Measurements from ENCODE around the gene LIX1.
A peak's percentile ranks its signal among the peaks of the same experiment; 100 is the strongest.

The LIX1 gene

DNA sequence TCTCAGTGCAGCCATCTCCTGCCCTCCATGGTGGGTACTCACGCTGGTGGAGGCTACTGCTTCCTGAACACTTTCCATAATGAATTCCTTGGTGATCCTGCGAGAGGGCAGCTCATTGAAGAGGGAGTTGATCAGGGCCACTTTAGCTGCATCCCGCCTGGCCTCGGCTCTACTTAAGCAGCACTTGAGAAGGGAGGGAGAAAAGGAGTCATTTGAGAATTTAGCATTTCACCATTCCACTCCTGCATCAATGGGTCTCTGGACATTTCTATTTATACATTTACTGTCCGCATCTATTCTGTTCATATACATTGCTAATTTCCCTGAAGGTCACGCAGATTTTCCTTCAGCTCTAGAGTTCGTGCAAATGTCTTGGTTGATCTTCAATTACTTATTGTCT is 35.1 kb downstream of the LIX1 start:
- no peak for DNase-seq
- H3K4me1 Mint-ChIP-seq, result peaks cover 5% of the 10 kb centered on the region
- H3K9me3 Mint-ChIP-seq, result no peaks in the 10 kb centered on the region
- peaks cover 30% of the 10 kb centered on the region for H3K27me3 Mint-ChIP-seq
- no peak overlapping the region for H3K4me3 Mint-ChIP-seq
- CTCF ChIA-PET, result interaction anchor here (0.6 to 1.3 kb wide), 3 partner anchors 35 to 702 kb away, joined by 3 to 4 read pairs (median 3); partner anchors contain the start of gene LIX1
- no peaks in the 10 kb centered on the region for H3K36me3 Mint-ChIP-seq
- H3K27ac Mint-ChIP-seq, result no peak overlapping the region

DNA sequence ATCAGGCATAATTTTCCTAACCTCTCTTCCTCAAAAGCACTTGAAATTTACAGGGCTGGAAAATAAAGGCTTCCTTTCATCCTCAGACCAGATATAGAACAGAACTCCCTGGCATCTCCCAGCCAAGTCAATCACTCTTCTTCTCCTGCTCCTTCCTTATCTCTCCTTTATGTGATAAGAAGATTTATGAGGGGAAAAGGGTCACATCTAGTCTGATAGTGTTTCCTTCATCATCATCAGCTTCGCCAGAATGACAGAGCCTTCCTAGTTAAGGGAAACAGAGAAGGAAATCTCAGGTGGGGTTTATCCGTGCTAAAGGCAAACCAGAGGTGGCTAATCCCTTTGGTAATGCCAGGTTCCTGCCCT is 36.2 kb downstream of the LIX1 start:
- Mint-ChIP-seq H3K4me3 (no peak overlapping the region), H3K27me3 (peaks cover 30% of the 10 kb centered on the region), H3K4me1 (no peaks in the 10 kb centered on the region), H3K9me3 (no peaks in the 10 kb centered on the region), H3K36me3 (no peaks in the 10 kb centered on the region), H3K27ac (no peak overlapping the region)
- no peak for DNase-seq
- CTCF ChIA-PET, result no interaction called here

DNA sequence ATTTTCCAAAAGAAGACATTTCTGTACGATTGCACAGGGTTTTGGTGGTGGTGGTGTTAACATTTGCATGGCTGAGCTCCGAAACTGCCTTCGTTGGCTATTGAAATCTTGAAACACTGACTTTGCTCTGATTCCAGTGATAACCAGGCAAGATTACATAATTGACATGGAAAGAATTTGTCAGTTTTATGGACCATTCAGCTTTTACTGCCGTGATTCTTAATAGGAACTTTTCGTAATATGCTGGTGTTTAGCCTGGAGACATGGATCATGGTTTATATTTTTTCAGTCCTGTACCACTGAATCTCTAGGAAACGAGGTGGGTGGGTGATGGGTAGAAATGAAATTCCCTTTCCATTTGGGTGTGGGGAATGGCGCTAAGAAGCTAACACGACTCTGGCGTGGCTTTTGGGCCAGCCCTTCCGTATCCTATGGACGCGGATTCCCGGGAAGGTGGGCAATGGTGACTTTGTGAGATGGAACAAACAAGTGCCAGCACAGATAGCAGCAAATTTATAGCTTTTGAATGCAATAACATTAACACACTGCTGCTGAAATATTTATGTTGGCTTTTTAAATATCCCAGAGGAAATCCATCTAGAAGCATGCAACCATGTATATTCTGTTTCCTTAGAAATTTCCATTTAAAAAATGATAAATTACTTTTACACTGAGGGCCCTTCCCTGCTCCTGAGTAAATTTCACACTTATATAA is 36.8 kb downstream of the LIX1 start:
- Mint-ChIP-seq H3K27me3 (peaks cover 33% of the 10 kb centered on the region), H3K4me3 (no peak overlapping the region), H3K27ac (no peak overlapping the region), H3K9me3 (no peaks in the 10 kb centered on the region), H3K36me3 (no peaks in the 10 kb centered on the region), H3K4me1 (no peaks in the 10 kb centered on the region)
- no peak for DNase-seq
- CTCF ChIA-PET, result no interaction called here

DNA sequence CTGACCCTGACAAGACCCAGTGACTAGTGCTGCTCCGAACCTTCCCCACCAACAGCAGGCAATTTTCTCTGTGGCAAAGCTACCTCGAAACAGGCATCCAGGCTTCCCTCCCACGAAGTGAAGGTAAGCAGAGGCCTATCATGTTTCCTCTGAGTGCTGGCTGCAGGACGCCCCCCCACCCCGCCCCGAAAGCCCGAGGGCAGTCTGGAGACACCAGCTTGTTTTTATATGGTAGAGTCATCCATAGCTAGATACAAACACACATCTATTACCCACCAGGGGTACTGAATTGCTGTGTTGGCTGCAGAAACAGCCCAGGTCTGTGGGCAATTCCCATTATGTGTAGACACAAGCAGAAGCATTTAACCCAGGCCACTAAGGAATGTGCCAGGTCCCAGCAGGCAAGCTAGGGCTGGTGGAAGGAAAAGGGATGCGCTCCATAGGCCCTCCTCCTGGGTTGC is 40.4 kb downstream of the LIX1 start:
- CTCF ChIA-PET, result no interaction called here
- no peaks in the 10 kb centered on the region for H3K4me1 Mint-ChIP-seq
- H3K9me3 Mint-ChIP-seq, result no peaks in the 10 kb centered on the region
- peaks cover 31% of the 10 kb centered on the region for H3K27me3 Mint-ChIP-seq
- H3K36me3 Mint-ChIP-seq, result no peaks in the 10 kb centered on the region
- no peak for DNase-seq
- H3K4me3 Mint-ChIP-seq, result no peak overlapping the region
- H3K27ac Mint-ChIP-seq, result no peak overlapping the region

DNA sequence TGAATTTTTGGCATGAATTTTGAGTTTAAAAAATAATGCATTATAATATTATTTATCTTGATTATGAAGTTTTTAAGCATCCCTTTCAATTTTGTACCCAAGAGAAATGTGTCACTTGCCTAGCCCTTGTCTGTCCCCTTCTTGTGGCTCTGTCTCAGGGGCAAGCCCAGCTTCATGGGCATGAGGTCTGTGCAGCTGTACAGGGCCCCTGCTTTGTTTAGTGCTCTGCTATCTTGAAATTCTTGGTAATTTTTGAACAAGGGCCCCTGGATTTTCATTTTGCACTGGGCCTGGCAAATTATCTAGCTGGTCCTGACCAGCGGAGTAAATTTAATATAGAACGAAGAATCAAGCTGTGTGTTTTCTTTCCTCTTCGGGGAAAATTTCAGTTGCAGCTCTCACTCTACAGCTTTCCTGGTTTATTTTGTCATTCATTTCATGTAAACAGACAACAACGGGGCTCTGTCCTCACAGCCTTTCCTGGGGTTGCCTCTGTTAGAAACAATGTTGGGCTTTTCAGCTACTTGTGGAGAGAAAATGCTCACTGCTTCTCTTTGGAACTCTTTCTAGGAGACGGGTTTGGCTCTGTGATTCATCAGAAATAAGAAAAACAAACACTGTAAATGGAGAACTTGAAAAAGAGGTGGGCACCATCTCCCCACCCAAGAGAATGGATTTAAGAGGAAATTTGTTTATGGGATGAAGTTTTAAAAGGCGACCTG is 41.1 kb downstream of the LIX1 start:
- H3K27me3 Mint-ChIP-seq, result peaks cover 31% of the 10 kb centered on the region
- H3K9me3 Mint-ChIP-seq, result no peaks in the 10 kb centered on the region

DNA sequence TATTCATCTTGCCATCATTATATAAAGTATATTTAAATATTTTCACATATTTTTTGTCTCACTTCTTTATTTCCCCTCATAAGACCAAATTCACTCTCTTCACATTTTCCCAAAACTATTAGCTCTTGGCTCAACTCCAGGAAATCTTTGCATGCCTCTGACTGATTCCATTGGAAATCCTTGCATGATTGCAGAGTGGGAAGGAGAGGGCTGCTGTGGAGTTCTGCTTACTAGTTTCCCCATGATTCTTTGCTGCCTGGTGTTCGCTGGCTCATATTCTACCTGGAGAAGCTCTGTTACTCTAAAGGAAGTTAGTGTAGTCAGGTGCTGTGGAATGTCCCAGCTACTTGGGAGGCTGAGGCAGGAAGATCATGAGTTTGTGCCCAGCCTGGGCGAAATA is 41.9 kb downstream of the LIX1 start:
- DNase-seq, result no peak
- Mint-ChIP-seq H3K27ac (no peak overlapping the region), H3K4me1 (peaks cover 12% of the 10 kb centered on the region), H3K27me3 (peaks cover 27% of the 10 kb centered on the region), H3K36me3 (no peaks in the 10 kb centered on the region), H3K4me3 (no peak overlapping the region), H3K9me3 (no peaks in the 10 kb centered on the region)
- CTCF ChIA-PET, result no interaction called here

More for the DNA sequence above, 41.1 kb downstream of the LIX1 start:
- CTCF ChIA-PET, result no interaction called here
- no peaks in the 10 kb centered on the region for H3K36me3 Mint-ChIP-seq
- no peak overlapping the region for H3K4me3 Mint-ChIP-seq
- no peak for DNase-seq
- H3K4me1 Mint-ChIP-seq, result peaks cover 4% of the 10 kb centered on the region
- H3K27ac Mint-ChIP-seq, result no peak overlapping the region

DNA sequence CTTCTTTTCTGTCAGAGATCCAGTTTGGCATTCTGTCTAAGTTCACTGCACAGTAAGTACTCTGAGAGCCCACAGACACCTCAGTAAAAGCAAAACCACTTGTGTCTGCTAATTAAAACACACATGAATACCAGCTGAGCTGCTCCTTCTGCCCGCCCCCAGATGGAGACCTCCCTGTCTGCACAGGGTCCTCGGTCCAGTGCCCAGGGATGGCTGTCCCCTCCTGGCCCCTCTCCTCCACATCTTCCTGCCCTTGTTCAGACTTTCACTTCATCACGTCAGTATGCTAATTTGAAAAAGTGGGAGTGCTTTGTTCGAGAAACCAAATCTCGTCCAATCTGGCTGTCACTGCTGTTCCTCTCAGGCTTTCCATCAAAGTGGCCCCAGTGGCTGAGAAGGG is 43.5 kb downstream of the LIX1 start:
- CTCF ChIA-PET, result no interaction called here
- no peak overlapping the region for H3K27ac Mint-ChIP-seq
- H3K4me1 Mint-ChIP-seq, result peaks cover 25% of the 10 kb centered on the region
- H3K4me3 Mint-ChIP-seq, result no peak overlapping the region
- DNase-seq, result no peak
- no peaks in the 10 kb centered on the region for H3K9me3 Mint-ChIP-seq
- peaks cover 24% of the 10 kb centered on the region for H3K27me3 Mint-ChIP-seq
- H3K36me3 Mint-ChIP-seq, result peaks cover 3% of the 10 kb centered on the region

DNA sequence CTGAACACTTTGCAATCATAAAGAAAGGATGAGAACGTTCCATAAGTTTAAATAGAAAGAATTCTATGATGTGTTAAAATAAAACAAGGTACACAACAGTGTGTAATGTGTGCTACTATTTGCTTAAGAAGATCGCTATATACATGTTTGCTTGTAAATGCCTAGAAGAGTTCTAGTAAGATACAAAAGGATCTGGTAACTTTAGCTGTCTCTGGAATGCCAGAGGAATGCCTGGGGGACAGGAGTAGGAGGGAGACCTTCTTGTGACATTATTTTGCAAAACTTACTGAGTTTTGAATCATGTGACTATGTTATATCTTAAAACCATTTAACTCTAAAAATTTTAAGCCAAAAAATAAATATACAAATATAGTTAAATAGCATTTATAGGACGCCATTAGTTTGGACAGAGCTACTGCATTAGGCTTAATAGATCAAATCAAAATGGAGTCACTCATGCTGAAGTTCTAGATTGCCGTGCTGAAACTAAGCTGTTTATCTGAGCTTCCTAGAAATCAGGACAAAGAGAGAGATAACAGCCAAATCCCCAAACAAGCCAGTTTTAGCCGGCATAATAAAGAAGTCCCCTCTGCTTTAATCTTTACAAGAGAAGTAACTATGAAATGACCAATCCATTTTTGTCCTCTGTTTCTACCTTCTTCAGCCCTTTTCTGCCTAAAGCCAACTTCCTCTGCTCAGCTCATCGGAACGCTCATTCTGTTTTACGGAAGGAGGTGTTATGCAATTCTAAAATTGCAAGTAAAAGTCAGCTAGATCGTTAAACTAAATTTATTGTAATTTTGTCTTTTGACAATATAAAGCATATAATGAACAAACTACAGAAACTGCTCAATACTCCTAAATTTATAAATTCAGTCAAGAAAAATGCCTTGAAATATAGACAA is 44.8 kb downstream of the LIX1 start:
- no peak overlapping the region for H3K4me3 Mint-ChIP-seq
- no peaks in the 10 kb centered on the region for H3K9me3 Mint-ChIP-seq
- CTCF ChIA-PET, result no interaction called here
- H3K27ac Mint-ChIP-seq, result no peak overlapping the region
- H3K36me3 Mint-ChIP-seq, result peaks cover 3% of the 10 kb centered on the region
- no peak for DNase-seq
- H3K4me1 Mint-ChIP-seq, result peaks cover 25% of the 10 kb centered on the region
- H3K27me3 Mint-ChIP-seq, result peaks cover 17% of the 10 kb centered on the region

DNA sequence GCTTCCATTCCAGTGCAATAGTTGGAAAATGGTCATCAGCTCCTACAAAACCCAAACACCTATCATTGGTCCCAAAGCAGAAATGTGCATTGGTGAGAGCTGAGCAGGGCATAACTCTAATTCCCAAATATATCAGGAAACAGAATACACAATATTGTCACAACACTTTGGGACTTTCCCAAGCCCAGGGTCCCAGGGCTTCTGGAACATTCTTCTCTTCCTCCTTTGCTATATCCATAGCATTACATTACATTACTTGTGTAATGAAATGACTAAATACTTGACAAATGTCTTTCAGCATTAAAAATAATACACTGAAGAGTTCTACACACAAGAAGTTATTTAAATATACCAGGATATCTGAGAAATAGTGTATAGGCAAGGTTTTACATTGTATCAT is 45.6 kb downstream of the LIX1 start:
- no peaks in the 10 kb centered on the region for H3K9me3 Mint-ChIP-seq
- H3K27ac Mint-ChIP-seq, result no peak overlapping the region
- CTCF ChIA-PET, result interaction anchor here (1.0 kb wide), 1 partner anchor 67 kb away, joined by 3 read pairs; no protein-coding TSS in a partner anchor
- peaks cover 17% of the 10 kb centered on the region for H3K27me3 Mint-ChIP-seq
- peaks cover 25% of the 10 kb centered on the region for H3K4me1 Mint-ChIP-seq
- peaks cover 3% of the 10 kb centered on the region for H3K36me3 Mint-ChIP-seq
- DNase-seq, result no peak
- H3K4me3 Mint-ChIP-seq, result no peak overlapping the region

DNA sequence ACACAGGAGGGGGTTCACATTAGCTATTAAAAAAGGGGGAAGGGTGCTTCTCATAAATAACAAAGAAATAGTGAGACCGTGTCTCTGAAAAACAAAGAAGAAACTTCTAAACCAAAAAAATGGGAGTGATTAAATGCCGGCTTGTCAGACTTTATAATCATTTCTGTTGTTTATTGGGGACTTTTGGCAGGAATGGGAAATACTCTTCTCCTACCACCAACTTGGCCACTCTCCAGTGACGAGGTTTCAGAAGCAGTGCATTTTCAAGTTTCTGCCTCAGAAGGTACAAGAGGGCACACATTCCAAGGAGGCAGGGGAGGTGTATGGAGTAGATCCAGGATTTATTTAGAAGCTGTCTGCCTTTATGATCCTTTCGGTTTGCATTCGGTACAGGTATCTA is 46.2 kb downstream of the LIX1 start:
- Mint-ChIP-seq H3K36me3 (peaks cover 3% of the 10 kb centered on the region), H3K9me3 (no peaks in the 10 kb centered on the region), H3K27me3 (peaks cover 17% of the 10 kb centered on the region), H3K4me3 (no peak overlapping the region), H3K27ac (no peak overlapping the region), H3K4me1 (peaks cover 25% of the 10 kb centered on the region)
- DNase-seq, result no peak
- CTCF ChIA-PET, result interaction anchor here (1.0 to 2.1 kb wide), 2 partner anchors 46 to 68 kb away, joined by 3 to 8 read pairs; partner anchors contain the start of gene LIX1

DNA sequence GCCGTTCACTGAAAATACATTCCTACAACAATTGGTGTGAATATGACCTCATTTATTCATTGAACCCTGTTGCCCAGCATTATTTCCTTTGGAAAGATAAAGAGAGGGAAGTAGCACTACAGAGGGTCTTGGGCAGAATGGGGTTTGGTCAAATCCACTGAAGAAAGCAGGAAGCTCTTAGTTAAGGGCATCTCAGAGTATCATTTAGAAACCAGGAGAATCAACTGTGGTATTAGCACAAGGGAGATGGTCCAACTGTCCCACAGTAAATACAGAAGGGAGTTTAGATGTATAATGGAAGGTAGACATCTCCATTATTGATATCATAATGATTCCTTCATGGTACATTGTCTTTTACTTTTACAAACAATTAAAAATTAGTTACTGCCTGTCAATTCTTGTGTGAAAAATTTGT is 47.1 kb downstream of the LIX1 start:
- peaks cover 20% of the 10 kb centered on the region for H3K27me3 Mint-ChIP-seq
- peak overlapping the region; percentile 77 for H3K27ac Mint-ChIP-seq
- no peaks in the 10 kb centered on the region for H3K9me3 Mint-ChIP-seq
- H3K36me3 Mint-ChIP-seq, result peaks cover 3% of the 10 kb centered on the region
- no peak for DNase-seq
- H3K4me1 Mint-ChIP-seq, result peaks cover 25% of the 10 kb centered on the region
- no peak overlapping the region for H3K4me3 Mint-ChIP-seq
- CTCF ChIA-PET, result interaction anchor here (1.0 to 2.1 kb wide), 3 partner anchors 47 to 227 kb away, joined by 3 to 8 read pairs (median 3); partner anchors contain the start of gene LIX1

DNA sequence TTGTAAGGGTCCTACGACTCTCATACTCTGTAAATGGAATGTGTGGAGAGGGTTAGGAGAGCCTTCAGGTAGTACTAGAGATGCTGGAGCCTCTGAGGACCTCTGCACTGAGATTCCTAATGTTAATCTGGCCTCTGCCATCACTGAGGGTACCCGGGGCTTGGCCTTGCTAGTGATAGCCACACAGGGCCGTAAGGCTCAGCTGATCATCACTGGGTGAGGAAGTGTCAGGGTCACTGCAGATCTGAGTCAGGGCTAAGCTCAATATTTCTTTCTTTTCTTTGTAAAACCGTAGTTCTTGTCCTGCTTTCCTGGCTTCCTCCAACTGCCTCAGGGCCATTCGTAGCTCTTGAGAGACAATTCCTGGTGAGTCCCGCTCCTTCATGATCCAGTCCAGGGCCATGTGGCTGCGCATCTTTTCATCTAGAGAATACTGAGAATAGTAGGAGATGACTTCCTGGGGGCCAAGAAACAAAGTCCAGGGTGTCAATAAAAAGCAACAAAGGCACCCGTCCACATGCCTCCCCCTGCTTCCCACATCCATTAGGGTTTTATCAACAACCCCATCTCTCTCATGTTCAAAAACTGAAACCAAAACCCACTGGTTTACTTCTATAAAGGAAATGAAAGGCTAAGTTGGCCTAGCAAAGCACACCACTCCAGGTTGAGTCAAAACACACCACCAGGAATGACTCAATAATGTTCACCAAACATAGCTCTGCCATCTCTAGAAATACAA is 47.7 kb downstream of the LIX1 start:
- H3K9me3 Mint-ChIP-seq, result no peaks in the 10 kb centered on the region
- H3K36me3 Mint-ChIP-seq, result peaks cover 3% of the 10 kb centered on the region
- CTCF ChIA-PET, result interaction anchor here (0.5 to 2.1 kb wide), 5 partner anchors 31 to 226 kb away, joined by 3 to 8 read pairs (median 3); partner anchors contain the start of gene LIX1
- DNase-seq, result peak; percentile 54
- no peak overlapping the region for H3K4me3 Mint-ChIP-seq
- peaks cover 25% of the 10 kb centered on the region for H3K4me1 Mint-ChIP-seq
- H3K27ac Mint-ChIP-seq, result peak overlapping the region; percentile 77
- H3K27me3 Mint-ChIP-seq, result peaks cover 26% of the 10 kb centered on the region

DNA sequence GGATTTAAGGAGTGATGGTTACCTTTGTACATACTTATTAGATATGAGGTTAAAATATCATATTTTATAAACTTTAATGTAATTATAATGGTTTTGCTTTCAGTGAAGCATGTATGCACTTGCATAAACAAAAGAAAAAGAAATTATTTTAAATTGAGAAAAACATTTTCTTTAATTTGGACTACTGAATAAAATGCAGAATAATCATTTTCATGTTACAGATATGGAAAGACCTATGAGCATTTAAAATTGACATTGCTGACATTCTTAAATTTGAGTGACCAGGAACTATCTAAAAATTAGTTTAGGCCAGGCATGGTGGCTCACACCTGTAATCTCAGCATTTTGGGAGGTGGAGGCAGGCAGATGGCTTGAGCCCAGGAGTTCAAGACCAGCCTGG is 49.2 kb downstream of the LIX1 start:
- H3K4me3 Mint-ChIP-seq, result no peak overlapping the region
- CTCF ChIA-PET, result interaction anchor here (1.0 kb wide), 1 partner anchor 342 kb away, joined by 3 read pairs; no protein-coding TSS in a partner anchor
- peaks cover 25% of the 10 kb centered on the region for H3K4me1 Mint-ChIP-seq
- peaks cover 3% of the 10 kb centered on the region for H3K36me3 Mint-ChIP-seq
- H3K9me3 Mint-ChIP-seq, result no peaks in the 10 kb centered on the region
- DNase-seq, result no peak
- H3K27me3 Mint-ChIP-seq, result peaks cover 29% of the 10 kb centered on the region
- H3K27ac Mint-ChIP-seq, result no peak overlapping the region
